GM18868 (cell line): ENCODE data around the gene TFAP2E.

Experiments used
- ATAC-seq: cut with Tn5 transposase; IDR thresholded peaks from one replicate; pipeline ENCODE4 v1.9.1; 2021; ENCODE audit warnings: mild to moderate bottlenecking, moderate library complexity; ENCODE audit not compliant: unreplicated experiment

TFAP2E gene

DNA sequence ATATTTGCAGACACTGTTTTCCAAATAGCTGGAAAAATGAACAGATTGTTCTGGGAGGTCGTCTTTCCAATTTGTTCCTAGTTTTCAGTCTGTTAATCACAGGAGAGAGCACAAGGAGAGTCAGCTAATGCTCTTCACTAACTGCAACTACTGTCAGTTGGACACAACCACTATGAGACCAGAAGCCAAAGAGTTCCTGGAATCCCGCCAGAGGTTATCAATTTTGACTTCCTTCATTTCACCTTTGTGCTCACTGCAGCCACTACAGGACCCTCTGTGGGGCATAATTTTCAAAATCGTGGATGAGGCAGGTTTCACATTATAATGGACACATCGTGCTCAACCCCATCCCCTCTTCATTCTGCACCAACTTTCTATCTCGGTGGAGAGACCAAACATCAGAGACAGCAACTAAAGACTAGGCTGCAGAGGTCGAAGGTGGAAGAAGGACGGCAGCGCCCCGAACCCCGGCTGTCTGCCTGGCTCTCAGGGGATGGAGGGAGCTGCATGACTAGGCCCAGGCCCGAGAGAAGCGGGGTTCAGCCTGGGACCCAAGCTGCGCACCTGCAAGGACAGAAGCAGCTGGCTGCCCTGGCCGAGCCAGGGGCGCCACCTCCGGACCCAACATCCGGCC lies 16.5 kb upstream of the TFAP2E start:
- ATAC-seq: peak; percentile 15

- ATAC-seq: peak; percentile 70
Observed at GRCh38 chr1:35557118-35557610, 15.9 kb upstream of the TFAP2E start, which contains the start of gene KIAA0319L. KIAA0319L (minus strand) TSS chr1:35557403; CDS start chr1:35554491, 2,912 bp downstream.

DNA sequence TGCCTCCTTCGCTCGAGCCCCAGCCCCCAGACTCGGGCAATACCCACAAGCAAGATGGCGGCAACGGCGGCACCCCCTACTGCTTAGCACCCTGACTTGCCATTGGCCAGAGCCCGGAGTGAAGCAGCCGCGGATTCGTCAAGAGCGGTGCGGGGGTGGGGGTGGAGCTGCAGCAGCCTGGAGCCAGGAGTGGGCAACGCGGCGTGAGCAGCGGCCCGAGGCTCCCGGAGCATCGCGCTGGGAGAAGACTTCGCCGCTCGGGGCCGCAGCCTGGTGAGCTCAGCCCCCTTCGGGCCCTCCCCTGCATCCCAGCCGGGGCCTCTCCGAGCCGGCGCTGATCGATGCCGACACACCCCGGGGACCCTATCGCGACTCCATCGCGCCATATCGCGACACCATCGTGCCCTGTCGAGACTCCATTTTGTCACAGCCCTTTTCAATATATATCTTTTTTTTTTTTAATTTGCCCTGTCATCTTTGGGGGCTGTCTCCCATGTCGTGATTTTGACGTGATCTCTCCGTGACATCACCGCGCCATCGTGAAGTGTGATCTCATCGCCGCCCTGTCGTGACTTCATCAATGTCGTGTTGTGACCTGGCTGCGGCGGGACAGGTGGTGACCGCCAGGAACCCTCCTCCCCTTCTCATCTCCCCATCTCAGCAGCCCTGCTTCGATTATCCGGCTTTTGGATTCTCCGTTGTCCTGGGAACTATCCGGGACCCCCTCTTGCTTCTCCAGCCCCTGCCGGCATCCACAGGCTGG lies 15.3 kb upstream of the TFAP2E start, which contains the start of gene NCDN:
TSS of gene NCDN (plus strand) at position 189 of the 763 bp plus-strand sequence. CDS start at position 581, 392 bp downstream.
- peak; percentile 88 for ATAC-seq

DNA sequence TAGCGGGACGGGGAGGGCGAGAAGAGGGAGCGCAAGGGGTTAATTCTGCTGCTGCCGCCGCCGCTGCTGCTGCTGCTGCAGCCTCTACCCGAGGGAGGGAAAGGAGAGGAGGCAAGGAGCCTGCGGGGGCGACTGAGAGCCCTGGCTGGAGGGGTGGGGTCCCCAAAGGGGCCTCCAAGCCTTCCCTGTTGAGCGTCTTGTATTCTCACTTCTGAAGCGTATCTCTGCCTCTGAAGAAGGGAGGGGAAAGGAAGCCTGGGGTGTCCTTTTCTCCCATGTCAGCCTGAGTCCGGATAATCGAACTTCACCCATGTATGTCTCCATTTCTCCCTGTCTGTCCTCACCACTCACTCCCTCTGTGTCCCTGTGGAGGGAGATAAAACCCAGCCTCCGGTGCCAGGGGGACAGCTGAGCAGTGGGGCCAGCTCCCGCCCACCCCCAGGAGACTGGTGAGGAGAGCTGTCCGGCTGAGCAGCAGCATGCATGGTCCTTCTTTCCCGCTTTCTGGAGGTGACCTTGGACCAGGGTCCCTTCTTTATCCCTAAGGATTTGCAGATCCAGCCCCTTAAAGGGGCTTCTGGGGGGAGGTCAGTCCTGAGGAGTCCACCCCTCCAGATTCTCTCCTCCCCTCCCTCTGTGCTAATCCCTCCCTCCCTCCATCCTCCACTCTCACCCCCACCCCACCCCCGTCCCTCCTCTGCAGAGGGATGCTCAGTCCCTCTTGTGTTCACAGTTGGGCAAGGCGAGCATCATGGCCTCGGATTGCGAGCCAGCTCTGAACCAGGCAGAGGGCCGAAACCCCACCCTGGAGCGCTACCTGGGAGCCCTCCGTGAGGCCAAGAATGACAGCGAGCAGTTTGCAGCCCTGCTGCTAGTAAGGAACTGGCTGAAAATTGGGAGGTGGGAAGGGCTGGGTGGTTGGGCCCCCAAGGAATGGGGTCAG lies 14.5 kb upstream of the TFAP2E start:
- no peak for ATAC-seq

- no peak for ATAC-seq
Observed at GRCh38 chr1:35559317-35559944, 13.7 kb upstream of the TFAP2E start.

- ATAC-seq: no peak
Observed at GRCh38 chr1:35560256-35561225, 12.6 kb upstream of the TFAP2E start.

GRCh38 chr1:35561297-35561971 lies 11.7 kb upstream of the TFAP2E start:
- ATAC-seq: no peak

GRCh38 chr1:35561972-35562680 lies 11.0 kb upstream of the TFAP2E start:
- ATAC-seq: no peak

- no peak for ATAC-seq
Observed at GRCh38 chr1:35563166-35563565, 9.9 kb upstream of the TFAP2E start.

- ATAC-seq: no peak
Observed at GRCh38 chr1:35564037-35564883, 8.9 kb upstream of the TFAP2E start.

DNA sequence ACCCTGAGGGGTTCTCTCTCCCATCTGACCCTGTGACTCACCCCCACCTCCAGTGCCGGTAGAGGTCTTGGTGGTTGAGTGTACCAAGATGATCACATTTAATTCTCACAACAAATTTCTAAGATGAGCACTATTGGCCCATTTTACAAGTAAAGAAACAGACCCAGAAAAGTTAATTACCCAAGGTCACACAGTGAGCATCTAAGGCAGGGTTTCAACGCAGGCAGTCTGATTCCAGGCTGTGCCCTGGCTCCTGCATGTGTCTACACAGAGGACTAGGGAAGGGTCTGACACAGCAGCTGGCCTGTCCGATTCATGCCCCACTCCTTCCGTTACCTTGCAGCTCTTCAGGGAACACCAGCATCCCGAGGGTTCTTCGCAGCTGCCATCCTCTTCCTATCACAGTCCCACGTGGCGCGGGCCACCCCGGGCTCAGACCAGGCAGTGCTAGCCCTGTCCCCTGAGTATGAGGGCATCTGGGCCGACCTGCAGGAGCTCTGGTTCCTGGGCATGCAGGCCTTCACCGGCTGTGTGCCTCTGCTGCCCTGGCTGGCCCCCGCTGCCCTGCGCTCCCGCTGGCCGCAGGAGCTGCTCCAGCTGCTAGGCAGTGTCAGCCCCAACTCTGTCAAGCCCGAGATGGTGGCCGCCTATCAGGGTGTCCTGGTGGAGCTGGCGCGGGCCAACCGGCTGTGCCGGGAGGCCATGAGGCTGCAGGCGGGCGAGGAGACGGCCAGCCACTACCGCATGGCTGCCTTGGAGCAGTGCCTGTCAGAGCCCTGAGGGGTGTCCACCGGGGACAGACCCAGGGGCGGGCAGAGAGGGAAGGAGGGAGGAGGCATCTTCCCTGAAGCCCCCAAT lies 8.0 kb upstream of the TFAP2E start:
- no peak for ATAC-seq

DNA sequence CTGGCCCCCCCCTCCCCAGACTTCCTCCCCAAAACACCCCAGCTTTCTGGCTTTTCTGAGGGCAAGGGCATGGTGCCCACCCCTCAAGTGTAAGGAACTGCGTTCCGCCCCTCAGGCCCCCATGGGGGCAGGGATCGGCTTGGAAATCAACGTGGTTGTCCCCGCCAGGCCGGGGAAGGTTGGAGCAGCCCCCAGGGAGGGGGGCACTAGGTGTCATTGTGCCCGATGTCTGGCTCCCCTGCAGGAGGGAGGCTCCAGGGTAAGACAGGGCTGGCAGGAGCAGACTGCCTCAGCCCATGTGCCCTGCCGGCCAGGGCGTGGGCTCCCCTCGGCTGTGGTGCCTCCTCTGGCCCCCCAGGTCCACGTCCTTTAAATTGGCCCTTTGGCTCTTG lies 7.4 kb upstream of the TFAP2E start:
- ATAC-seq: no peak

DNA sequence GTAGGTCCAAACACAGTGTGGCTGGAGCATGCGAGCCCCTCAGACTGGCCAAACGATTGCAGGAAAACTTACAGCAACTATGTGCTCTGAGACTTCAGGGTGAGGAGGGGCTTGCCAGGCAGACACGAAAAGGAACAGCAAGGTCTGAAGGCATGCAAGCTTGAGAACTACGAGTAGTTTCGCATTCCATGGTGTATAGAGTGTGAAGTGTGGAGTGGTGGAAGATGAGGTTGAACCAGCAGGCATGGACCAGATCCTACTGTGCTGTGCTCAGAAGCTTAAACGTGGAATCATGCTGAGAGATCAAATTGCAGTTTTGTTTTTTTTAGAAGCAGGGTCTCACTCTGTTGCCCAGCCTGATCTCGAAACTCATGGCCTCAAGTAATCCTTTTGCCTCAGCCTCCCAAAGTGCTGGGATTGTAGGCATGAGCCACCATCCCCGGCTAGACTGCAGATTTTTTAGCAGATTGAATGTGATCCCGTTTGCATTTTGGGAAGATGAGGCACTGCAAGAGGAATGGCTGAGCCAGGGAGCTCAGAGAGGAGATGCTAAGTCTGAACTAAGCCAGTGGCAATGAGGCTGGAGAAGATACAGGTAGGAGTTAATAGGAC lies 5.1 kb upstream of the TFAP2E start:
- ATAC-seq: no peak

DNA sequence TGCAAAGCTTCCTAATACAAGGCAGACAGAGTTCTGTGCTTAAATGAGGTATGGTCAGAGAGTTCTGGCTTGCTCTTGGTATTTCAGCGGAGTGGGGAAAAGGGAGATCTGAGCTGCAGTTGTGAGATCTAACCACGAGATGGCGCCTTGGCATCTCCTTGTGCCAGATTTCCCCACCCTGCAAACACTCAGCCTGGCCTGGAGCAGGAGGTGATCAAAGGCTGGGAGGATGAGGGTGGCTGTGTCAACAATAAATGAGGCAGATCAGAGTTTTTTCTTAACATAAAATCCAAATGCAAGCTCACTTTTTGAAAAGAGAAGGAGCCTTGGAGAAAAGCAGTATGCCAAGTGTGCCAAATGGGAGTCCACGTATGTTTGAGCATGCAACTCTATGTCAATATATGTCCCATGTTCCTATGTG lies 4.1 kb upstream of the TFAP2E start:
- no peak for ATAC-seq

DNA sequence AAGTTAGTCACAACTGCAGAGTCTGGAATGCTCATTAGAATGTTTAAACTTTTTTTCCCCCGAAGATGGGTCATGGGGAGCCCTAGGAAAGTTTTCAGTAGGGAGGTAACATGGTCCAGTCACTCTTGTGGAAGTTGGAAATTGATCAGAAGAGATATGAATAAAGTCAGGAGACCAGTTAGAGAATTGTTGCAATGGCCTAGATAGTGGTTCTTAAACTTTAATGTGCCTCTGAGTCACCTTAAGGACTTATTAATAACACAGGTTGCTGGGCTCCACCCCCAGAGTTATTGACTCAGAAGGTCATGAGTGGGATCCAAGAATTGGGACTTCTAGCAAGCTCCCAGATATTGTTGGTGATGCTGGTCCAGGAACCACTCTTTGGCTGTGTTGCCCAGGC lies 3.2 kb upstream of the TFAP2E start:
- no peak for ATAC-seq

- no peak for ATAC-seq
Observed at GRCh38 chr1:35570589-35571137, 2.5 kb upstream of the TFAP2E start.
